HepG2 (cell line): ENCODE results near the gene ZNFX1.
A peak's percentile ranks its signal among the peaks of the same experiment; 100 is the strongest.

Experiments
- ADNP ChIP-seq: sonication (generic); formaldehyde crosslinking; IDR thresholded peaks from 2 replicates; pipeline ENCODE4 v1.4.0; 2020; ENCODE audit warnings: missing genetic modification reagents
- EP300 ChIP-seq, 3 experiments: sonication (generic) in 1 of 3; formaldehyde crosslinking in 1 of 3; IDR thresholded peaks; 2 replicates each; pipeline versions ENCODE4 v1.5.1 to v1.6.1; 2011 to 2020; ENCODE audit warnings: low read depth in 2 of 3, low read length in 2 of 3, borderline replicate concordance in 1 of 3, improper control_type of control experiment in 1 of 3, mild to moderate bottlenecking in 1 of 3, missing genetic modification reagents in 1 of 3, moderate library complexity in 1 of 3
- GLI4 ChIP-seq: sonication (generic); formaldehyde crosslinking; IDR thresholded peaks from 2 replicates; pipeline ENCODE4 v1.5.1; 2020; ENCODE audit warnings: missing genetic modification reagents, mild to moderate bottlenecking, moderate library complexity, borderline replicate concordance
- ZNF382 ChIP-seq: sonication (generic); formaldehyde crosslinking; IDR thresholded peaks from 2 replicates; pipeline ENCODE4 v1.5.0; 2020; ENCODE audit warnings: missing genetic modification reagents, mild to moderate bottlenecking, borderline replicate concordance
- ZNF773 ChIP-seq: sonication (generic); formaldehyde crosslinking; IDR thresholded peaks from 2 replicates; pipeline ENCODE4 v1.4.0; 2020; ENCODE audit warnings: missing genetic modification reagents, borderline replicate concordance
- TF ChIP-seq, protein P1 (sequence below): sonication (generic); formaldehyde crosslinking; IDR thresholded peaks from 2 replicates; pipeline ENCODE4 v1.5.0; 2020; ENCODE audit warnings: mild to moderate bottlenecking, missing genetic modification reagents, moderate library complexity

DNA sequence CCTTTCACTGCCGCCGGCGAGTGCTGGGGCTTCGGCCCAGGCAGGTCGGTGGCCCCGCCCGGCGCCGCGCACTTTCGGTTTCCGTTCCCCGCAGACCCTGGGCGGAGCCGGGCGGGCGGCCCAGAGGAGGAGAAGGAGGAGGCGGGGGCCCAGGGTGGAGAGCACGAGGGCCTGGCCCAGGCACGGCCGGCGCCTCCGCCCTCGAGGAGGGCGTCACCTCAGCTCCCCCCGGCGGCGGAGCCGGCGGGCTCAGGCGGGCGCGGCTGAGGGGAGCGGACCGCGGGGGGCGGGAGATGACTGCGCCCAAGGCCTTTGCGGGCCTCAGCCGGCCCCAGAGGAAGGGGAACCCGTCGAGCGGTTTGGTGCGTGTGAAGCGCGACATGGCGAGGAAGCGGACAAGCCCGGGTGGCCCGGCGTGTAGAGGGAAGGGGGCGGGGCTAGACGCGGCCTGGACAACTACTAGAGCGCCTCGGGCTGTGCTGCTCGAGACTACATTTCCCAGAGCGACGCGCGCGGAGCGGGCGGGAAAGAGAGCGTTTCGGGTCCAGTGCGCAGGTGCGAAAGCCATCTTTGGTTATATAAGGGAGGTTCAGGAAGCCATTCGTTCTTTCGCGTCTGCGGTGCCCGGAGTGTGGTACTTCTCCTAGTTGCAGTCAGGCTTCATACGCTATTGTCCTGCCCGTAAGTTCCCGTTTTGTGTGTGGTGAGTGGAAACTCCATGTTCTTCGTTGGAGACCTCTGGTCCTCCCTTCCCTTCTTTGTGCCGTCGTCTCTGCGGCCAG lies at the start of gene ZNFX1:
- TF ChIP-seq ZNF382 (CRISPR knock-in tag) (no peak), ZNF773 (CRISPR knock-in tag) (peak; percentile 96), ADNP (CRISPR knock-in tag) (no peak), EP300 (IDR thresholded peaks at IDR 0.05; ENCODE audit: low read depth in 2 of 2, low read length in 2 of 2) (peak; percentile 33 to 38; a peak in 2 of 4 replicates), EP300 (CRISPR knock-in tag; IDR thresholded peaks at IDR 0.05; ENCODE audit: borderline replicate concordance) (peak; percentile 81), GLI4 (CRISPR knock-in tag) (peak; percentile 48)
- TF ChIP-seq, protein P1, sequence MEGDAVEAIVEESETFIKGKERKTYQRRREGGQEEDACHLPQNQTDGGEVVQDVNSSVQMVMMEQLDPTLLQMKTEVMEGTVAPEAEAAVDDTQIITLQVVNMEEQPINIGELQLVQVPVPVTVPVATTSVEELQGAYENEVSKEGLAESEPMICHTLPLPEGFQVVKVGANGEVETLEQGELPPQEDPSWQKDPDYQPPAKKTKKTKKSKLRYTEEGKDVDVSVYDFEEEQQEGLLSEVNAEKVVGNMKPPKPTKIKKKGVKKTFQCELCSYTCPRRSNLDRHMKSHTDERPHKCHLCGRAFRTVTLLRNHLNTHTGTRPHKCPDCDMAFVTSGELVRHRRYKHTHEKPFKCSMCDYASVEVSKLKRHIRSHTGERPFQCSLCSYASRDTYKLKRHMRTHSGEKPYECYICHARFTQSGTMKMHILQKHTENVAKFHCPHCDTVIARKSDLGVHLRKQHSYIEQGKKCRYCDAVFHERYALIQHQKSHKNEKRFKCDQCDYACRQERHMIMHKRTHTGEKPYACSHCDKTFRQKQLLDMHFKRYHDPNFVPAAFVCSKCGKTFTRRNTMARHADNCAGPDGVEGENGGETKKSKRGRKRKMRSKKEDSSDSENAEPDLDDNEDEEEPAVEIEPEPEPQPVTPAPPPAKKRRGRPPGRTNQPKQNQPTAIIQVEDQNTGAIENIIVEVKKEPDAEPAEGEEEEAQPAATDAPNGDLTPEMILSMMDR (CRISPR knock-in tag): peak; percentile 46; the same call in 1 of the 2 replicates
